WERI-Rb-1 (cell line): ENCODE measurements around the gene FAM20C.

Experiments
- DNase-seq: peaks from one replicate; pipeline ENCODE4 v3.0.0-alpha.2; 2020
- H3K27ac ChIP-seq: fragments of 250-450 bp; sonication (Bioruptor Pico); 2 replicates; pipeline ENCODE4 v1.5.1; 2020; ENCODE audit warnings: mild to moderate bottlenecking, moderate library complexity
- H3K27me3 ChIP-seq: fragments of 250-450 bp; sonication (Bioruptor Pico); 2 replicates; pipeline ENCODE4 v1.5.1; 2021; ENCODE audit warnings: mild to moderate bottlenecking, low read depth, moderate library complexity; ENCODE audit not compliant: insufficient read depth, severe bottlenecking
- H3K36me3 ChIP-seq: fragments of 250-450 bp; sonication (Bioruptor Pico); 2 replicates; pipeline ENCODE4 v1.5.1; 2020; ENCODE audit warnings: mild to moderate bottlenecking, moderate library complexity
- H3K4me3 ChIP-seq: 2 replicates; pipeline ENCODE4 v1.5.1; 2011; ENCODE audit warnings: low read depth, mild to moderate bottlenecking, control low read depth, low read length
- H3K9me3 ChIP-seq: fragments of 250-450 bp; sonication (Bioruptor Pico); 2 replicates; pipeline ENCODE4 v1.5.1; 2021; ENCODE audit warnings: mild to moderate bottlenecking, moderate library complexity; ENCODE audit not compliant: severe bottlenecking
- CTCF ChIP-seq: IDR thresholded peaks from 2 replicates; pipeline ENCODE4 v1.5.1; 2011; ENCODE audit warnings: low read depth, mild to moderate bottlenecking, control low read depth, inconsistent platforms, low read length

Gene FAM20C

GRCh38 chr7:244974-245373 is 52.6 kb downstream of the FAM20C start:
- TF ChIP-seq CTCF: no peak
- Histone ChIP-seq H3K27ac (no peak overlapping the region), H3K9me3 (no peaks in the 10 kb centered on the region), H3K27me3 (no peaks in the 10 kb centered on the region), H3K36me3 (0 out of 2 replicates have a peak, but pooled peaks cover 3% of the 10 kb centered on the region), H3K4me3 (no peak overlapping the region)
- no peak for DNase-seq

- 0 out of 2 replicates have a peak, but pooled peaks cover 3% of the 10 kb centered on the region for H3K36me3 ChIP-seq
- no peak overlapping the region for H3K4me3 ChIP-seq
- TF ChIP-seq CTCF: no peak
- no peaks in the 10 kb centered on the region for H3K27me3 ChIP-seq
- no peaks in the 10 kb centered on the region for H3K9me3 ChIP-seq
- DNase-seq: no peak
- H3K27ac ChIP-seq: no peak overlapping the region
These were observed 53.4 kb downstream of the FAM20C start for GRCh38 chr7:245574-246295.

DNA sequence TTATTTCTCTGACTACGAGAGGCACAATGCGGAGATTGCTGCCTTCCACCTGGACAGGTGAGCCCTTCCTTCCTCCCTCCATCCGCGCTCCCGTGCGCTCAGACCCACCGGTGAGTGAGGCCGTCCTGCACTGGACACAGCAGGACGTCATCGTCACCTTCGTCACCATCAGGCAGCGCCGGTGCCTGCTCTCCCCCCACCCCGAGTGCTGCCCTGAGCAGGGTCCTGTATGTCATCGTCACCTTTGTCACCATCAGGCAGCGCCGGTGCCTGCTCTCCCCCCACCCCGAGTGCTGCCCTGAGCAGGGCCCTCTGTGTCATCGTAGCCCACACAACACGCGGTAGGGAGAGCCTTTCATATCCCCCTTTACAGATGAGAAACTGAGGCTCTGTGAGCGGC is 54.1 kb downstream of the FAM20C start:
- no peak for DNase-seq
- no peaks in the 10 kb centered on the region for H3K9me3 ChIP-seq
- no peaks in the 10 kb centered on the region for H3K27me3 ChIP-seq
- H3K4me3 ChIP-seq: no peak overlapping the region
- H3K36me3 ChIP-seq: 0 out of 2 replicates have a peak, but pooled peaks cover 3% of the 10 kb centered on the region
- no peak overlapping the region for H3K27ac ChIP-seq
- TF ChIP-seq CTCF: no peak

DNA sequence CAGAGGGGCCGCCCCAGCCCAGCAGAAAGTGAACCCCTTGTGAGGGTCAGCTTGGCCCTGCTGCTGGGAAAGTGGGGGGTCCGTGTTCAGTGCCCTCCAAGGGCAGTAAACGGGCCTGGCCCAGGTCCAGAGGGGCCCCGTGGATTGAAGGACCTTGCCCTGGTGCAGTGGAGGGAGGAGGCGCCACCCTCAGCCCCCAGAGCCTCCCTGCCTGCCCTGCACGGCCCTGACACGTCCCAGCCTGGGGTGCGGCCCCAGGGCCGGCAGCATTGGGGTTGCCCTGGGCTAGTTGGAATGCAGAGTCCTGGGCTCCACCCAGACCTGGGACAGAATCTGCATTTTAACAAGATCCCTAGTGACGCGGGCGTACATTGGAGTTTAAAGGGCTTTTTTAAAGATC is 54.8 kb downstream of the FAM20C start:
- H3K4me3 ChIP-seq: no peak overlapping the region
- TF ChIP-seq CTCF: no peak
- H3K9me3 ChIP-seq: no peaks in the 10 kb centered on the region
- no peak overlapping the region for H3K27ac ChIP-seq
- H3K27me3 ChIP-seq: no peaks in the 10 kb centered on the region
- 0 out of 2 replicates have a peak, but pooled peaks cover 3% of the 10 kb centered on the region for H3K36me3 ChIP-seq
- no peak for DNase-seq

GRCh38 chr7:247636-248035 is 55.3 kb downstream of the FAM20C start:
- no peak overlapping the region for H3K27ac ChIP-seq
- no peak overlapping the region for H3K4me3 ChIP-seq
- no peak for TF ChIP-seq CTCF
- no peaks in the 10 kb centered on the region for H3K27me3 ChIP-seq
- no peak for DNase-seq
- H3K36me3 ChIP-seq: 0 out of 2 replicates have a peak, but pooled peaks cover 3% of the 10 kb centered on the region
- H3K9me3 ChIP-seq: no peaks in the 10 kb centered on the region
